ENCODE measurements around the gene DLGAP3. TPM values are rescaled to one million over a fixed set of nuclear protein-coding genes. Genes with fewer than 3 reads are reported as not detected.

The DLGAP3 gene
- total RNA-seq, 2 donors from 2014 or later: 0.14 to 7.1 TPM

- no peaks in the 10 kb centered on the region for H3K27me3 ChIP-seq (replicated peaks; ENCODE audit: insufficient read depth)
- WGBS: 12% methylated on average over 25 of the region's 25 CpGs
- H3K36me3 ChIP-seq: no peaks in the 10 kb centered on the region
- no peaks in the 10 kb centered on the region for H3K4me1 ChIP-seq (replicated peaks)
- no peak for TF ChIP-seq CTCF (IDR thresholded peaks at IDR 0.05)
- TF ChIP-seq POLR2A (IDR thresholded peaks at IDR 0.05): no peak
- no peak for TF ChIP-seq POLR2AphosphoS5 (IDR thresholded peaks at IDR 0.05)
- DNase-seq (ENCODE audit: low spot score): no peak
- H3K9me3 ChIP-seq: no peaks in the 10 kb centered on the region
- intact Hi-C loops (cut with DNase I): no loop called here
- peak overlapping the region; percentile 71 to 81 for H3K27ac ChIP-seq
- H3K4me3 ChIP-seq: peak overlapping the region; percentile 53 to 56
Observed at GRCh38 chr1:34865573-34865972, 63.9 kb downstream of the DLGAP3 start.

GRCh38 chr1:34864759-34865158, 64.7 kb downstream of the DLGAP3 start:
- Histone ChIP-seq H3K27ac (no peak overlapping the region), H3K36me3 (no peaks in the 10 kb centered on the region), H3K4me1 (replicated peaks) (no peaks in the 10 kb centered on the region), H3K9me3 (no peaks in the 10 kb centered on the region), H3K4me3 (no peak overlapping the region), H3K27me3 (replicated peaks; ENCODE audit: insufficient read depth) (no peaks in the 10 kb centered on the region)
- WGBS: 91% methylated on average over 8 of the region's 8 CpGs
- TF ChIP-seq POLR2AphosphoS5 (IDR thresholded peaks at IDR 0.05): no peak
- no peak for DNase-seq (ENCODE audit: low spot score)
- intact Hi-C loops (cut with DNase I): no loop called here

- Histone ChIP-seq H3K4me3 (no peak overlapping the region), H3K9me3 (no peaks in the 10 kb centered on the region), H3K27me3 (replicated peaks; ENCODE audit: insufficient read depth) (no peaks in the 10 kb centered on the region), H3K27ac (no peak overlapping the region), H3K4me1 (replicated peaks) (peaks cover 5% of the 10 kb centered on the region), H3K36me3 (no peaks in the 10 kb centered on the region)
- intact Hi-C loops (cut with DNase I): no loop called here
- DNase-seq (ENCODE audit: low spot score): no peak
- TF ChIP-seq POLR2A (IDR thresholded peaks at IDR 0.05): no peak
- no peak for TF ChIP-seq POLR2AphosphoS5 (IDR thresholded peaks at IDR 0.05)
Observed at GRCh38 chr1:34863501-34863900, 65.9 kb downstream of the DLGAP3 start.

- under 1% methylated on average over 47 of the region's 47 CpGs for WGBS
- TF ChIP-seq POLR2AphosphoS5 (IDR thresholded peaks at IDR 0.05): peak; percentile 92
- peak; percentile 68 to 92 (median 86) for TF ChIP-seq CTCF (IDR thresholded peaks at IDR 0.05)
- TF ChIP-seq POLR2A (IDR thresholded peaks at IDR 0.05): peak; percentile 62
- Histone ChIP-seq H3K27me3 (replicated peaks; ENCODE audit: insufficient read depth) (no peaks in the 10 kb centered on the region), H3K36me3 (no peaks in the 10 kb centered on the region), H3K4me3 (peak within 1 kb of the TSS; percentile 53 to 57), H3K9me3 (no peaks in the 10 kb centered on the region), H3K27ac (peak within 1 kb of the TSS; percentile 25 to 61), H3K4me1 (replicated peaks) (peaks cover 14% of the 10 kb centered on the region)
- intact Hi-C loops (cut with DNase I): no loop called here
- DNase-seq (ENCODE audit: low spot score): peak; percentile 82
Observed at GRCh38 chr1:34859446-34860200, 69.8 kb downstream of the DLGAP3 start, which contains the start of gene SMIM12. TSS of gene SMIM12 (minus strand) at chr1:34859749. CDS start at chr1:34855977, 3,772 bp downstream.

- TF ChIP-seq CTCF (IDR thresholded peaks at IDR 0.05) (no peak), POLR2AphosphoS5 (IDR thresholded peaks at IDR 0.05) (no peak), POLR2A (IDR thresholded peaks at IDR 0.05) (no peak)
- Histone ChIP-seq H3K4me1 (replicated peaks) (peaks cover 14% of the 10 kb centered on the region), H3K9me3 (no peaks in the 10 kb centered on the region), H3K27ac (peak overlapping the region; percentile 25 to 61), H3K4me3 (peak overlapping the region; percentile 53 to 57), H3K27me3 (replicated peaks; ENCODE audit: insufficient read depth) (no peaks in the 10 kb centered on the region), H3K36me3 (no peaks in the 10 kb centered on the region)
- no peak for DNase-seq (ENCODE audit: low spot score)
- WGBS: 0% methylated on average over 15 of the region's 15 CpGs
- intact Hi-C loops (cut with DNase I): no loop called here
Observed at GRCh38 chr1:34858901-34859445, 70.5 kb downstream of the DLGAP3 start.

Data from prostate gland (tissue), 2 donors.